ENCODE measurements around the gene NONO.
"Not testable (repeated sequence)": the region's sequence is repeated elsewhere in the genome, so short reads cannot be mapped to it uniquely, and the experiment has no call there.

The NONO gene

GRCh38 chrX:71291381-71291780 is 7.9 kb downstream of the NONO start:
- no peak for DNase-seq

DNA sequence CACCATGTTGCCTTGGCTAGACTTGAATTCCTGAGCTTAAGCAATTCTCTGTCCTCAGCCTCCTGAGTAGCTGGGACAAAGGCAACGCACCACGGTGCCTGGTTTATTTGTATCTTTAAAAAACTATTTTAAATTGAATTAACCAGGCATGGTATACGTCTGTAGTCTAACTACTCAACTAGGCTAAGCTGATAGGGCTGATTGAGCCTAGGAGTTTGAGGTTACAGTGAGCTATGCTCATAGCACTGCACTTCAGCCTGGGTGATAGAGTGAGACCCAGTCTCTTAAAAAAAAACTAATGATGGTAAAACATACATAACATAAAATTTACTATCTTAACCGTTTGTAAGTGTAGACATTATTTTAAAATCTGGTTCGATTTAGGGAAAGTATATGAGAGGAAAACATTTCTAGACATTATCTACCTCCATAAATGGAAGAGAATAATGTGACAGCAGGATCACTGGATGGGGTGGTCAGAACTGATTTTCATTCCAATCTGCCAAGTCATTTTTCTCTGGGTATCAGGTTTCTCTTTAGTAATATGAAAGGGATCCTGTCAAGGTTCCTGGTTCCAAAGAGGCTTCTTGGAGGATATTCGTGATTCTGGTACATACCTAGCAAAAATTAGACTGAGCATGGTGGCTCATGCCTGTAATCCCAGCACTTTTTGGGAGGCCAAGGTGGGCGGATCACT is 9.4 kb downstream of the NONO start:
- peak; percentile 79 for DNase-seq

DNA sequence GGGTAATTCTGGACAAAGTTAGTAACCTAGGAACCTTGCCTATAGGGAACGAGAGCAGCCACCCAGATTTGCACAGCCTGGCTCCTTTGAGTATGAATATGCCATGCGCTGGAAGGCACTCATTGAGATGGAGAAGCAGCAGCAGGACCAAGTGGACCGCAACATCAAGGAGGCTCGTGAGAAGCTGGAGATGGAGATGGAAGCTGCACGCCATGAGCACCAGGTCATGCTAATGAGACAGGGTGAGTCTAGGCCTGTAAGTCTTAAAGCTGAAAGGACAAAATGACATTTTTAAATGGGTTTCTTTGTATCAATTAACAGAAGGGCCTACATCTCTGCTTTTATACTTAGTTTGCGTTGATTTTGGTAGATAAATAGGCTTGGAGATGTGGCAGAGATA is 13.4 kb downstream of the NONO start:
- DNase-seq: no peak

GRCh38 chrX:71298119-71298518 is 14.7 kb downstream of the NONO start:
- no peak for DNase-seq

GRCh38 chrX:71300064-71300463 is 16.6 kb downstream of the NONO start:
- DNase-seq: not testable (repeated sequence)

DNA sequence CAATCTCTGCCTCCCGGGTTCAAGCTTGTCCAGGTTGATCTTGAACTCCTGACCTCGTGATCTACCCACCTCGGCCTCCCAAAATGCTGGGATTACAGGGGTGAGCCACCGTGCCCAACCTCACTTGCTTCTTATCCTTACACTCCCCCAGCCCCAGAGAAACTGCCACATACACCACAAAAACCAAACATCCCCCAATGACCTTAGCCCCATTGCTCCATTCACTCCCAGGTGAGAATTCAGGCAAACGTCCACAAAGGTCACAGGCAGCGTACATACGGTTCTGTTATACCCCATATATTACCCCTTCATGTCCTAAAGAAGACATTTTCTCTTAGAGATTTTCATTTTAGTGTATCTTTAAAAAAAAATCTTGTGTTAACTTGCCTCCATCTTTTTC is 17.1 kb downstream of the NONO start:
- DNase-seq: not testable (repeated sequence)

DNA sequence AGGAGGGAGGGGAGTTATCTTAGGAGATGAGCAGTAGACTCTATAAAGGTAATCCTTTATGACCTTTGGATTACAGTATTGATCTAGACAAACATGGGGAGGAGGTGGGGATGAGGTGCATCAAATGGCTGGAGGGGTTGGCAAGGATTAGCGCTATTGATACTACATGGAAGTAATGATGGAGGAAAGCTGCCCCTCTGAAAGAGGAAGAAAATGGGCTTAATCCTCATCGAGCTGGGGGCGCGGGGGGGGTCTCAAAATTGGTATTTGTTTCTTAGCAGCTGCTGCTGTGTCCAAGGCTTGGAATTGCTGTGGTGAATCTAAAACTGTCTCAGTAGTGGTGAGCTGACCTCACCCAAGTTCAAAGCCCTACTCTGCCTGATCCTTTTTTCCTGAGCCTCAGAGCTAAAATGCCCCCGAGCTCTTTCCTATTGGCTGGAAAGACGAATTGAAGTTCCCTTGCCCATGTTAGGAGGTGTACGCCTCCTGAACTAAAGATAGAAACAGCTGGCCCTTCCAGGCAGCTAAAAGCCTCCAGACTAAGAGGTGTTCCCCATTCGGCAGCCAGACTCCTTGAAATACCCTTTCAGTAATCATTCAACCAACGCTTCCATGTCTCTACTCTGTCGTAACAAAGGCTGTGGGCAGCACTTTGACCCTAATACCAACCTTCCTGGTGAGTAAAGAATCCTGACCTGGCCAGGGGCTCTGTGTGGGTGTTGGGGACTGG is 17.9 kb downstream of the NONO start, which contains the start of gene ITGB1BP2:
ITGB1BP2 (plus strand) TSS at position 556 of the 730 bp plus-strand sequence; CDS start at position 613, 57 bp downstream.
- peak; percentile 62 for DNase-seq

DNA sequence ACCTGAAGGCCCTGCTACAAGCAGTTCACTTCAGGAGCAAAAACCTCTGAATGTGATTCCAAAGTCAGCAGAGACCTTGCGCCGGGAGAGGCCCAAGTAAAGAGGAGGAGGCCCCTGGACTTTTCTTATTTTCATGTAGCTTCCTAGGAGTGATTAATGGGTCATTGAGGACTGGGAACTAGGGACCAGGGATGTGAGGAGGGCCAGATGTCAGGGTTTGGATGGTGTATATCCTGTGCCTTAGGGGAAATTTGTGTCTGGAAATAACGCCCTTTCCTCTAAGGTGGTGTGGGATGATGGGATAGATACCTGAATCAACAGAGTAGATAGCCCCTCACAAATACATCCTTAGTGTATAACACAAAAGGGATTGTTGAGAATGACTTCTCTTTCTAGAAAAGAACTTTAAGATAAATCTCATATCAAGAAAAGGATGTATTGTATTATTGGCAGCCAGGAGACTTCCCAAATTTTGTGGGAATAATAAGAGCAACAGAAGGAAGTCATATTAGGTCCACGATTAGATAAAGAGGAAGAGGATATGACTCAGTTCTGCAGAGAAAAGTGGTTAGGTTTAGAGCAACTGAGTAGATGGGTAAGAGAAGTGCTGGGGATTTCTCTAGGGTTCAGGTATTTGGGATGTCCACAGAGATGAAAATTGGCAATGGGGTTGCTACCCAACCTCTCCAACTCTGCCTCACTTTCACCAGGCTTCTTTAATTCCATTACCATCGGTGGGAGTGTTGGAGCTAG is 19.2 kb downstream of the NONO start:
- no peak for DNase-seq

- no peak for DNase-seq
These were observed 21.1 kb downstream of the NONO start for GRCh38 chrX:71304561-71304960.

- DNase-seq: peak; percentile 67
These were observed 32.5 kb downstream of the NONO start for GRCh38 chrX:71315917-71316316.

GRCh38 chrX:71316959-71317358 is 33.5 kb downstream of the NONO start:
- DNase-seq: not testable (repeated sequence)

GRCh38 chrX:71320126-71320525 is 36.7 kb downstream of the NONO start:
- no peak for DNase-seq

- no peak for DNase-seq
These were observed 38.3 kb downstream of the NONO start for GRCh38 chrX:71321731-71322130.

DNA sequence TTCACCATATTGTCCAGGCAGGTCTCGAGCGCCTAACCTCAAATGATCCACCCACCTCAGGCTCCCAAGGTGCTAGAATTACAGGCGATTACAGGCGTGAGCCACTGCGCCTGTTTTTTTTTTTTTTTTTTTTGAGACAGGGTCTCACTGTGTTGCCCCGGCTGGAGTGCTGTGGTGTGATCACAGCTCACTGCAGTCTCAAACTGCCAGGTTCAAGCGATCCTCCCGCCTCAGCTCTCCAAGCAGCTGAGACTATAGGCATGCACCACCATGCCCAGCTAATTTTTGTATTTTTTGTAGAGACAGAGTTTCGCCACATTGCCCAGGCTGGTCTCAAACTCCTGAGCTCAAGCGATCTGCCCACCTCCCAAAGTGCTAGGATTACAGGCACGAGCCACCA is 41.0 kb downstream of the NONO start:
- not testable (repeated sequence) for DNase-seq

DNA sequence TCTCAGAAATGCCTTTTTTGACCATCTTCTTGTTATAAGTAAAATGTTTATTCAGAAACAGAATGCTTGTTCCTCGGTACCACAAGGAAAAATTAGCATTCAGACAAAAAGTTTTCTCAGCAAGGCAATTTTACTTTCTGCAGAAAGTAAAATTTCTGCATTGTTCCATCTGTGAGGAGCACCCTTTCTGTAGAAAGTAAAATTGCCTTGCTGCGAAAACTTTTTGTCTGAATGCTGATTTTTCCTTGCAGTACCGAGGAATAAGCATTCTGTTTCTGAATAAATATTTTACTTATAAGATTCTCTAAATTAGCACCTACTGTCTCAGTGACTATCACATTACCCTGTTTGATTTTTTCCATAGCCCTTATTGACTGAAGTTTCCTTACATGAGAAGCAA is 43.0 kb downstream of the NONO start:
- no peak for DNase-seq

GRCh38 chrX:71349151-71349665 is 65.8 kb downstream of the NONO start:
- not testable (repeated sequence) for DNase-seq

- not testable (repeated sequence) for DNase-seq
These were observed 66.4 kb downstream of the NONO start for GRCh38 chrX:71349867-71350266.
